CD4-positive, CD25-positive, alpha-beta regulatory T cell (primary cell): ENCODE data around the gene CDH23. TPM values are rescaled to one million over a fixed set of nuclear protein-coding genes. Genes with fewer than 3 reads are reported as not detected.

Experiments used
- ATAC-seq, 2 donors: fragments of 150-1000 bp; cut with Tn5 transposase; one replicate each; pipeline ENCODE4 v1.10.0; 2021; ENCODE audit warnings: low read depth in 2 of 2, moderate number of reproducible peaks in 2 of 2, moderate library complexity in 1 of 2
- DNase-seq, 3 donors: peaks; one replicate each; pipeline versions ENCODE4 v3.0.0 to v3.0.0-alpha.2; 2012 to 2022; ENCODE audit warnings: mixed read lengths in 1 of 3
- H3K27ac ChIP-seq: one replicate; pipeline ENCODE4 v1.7.0; 2013; ENCODE audit warnings: mild to moderate bottlenecking, low read length; ENCODE audit not compliant: insufficient read depth, poor library complexity, severe bottlenecking
- H3K27me3 ChIP-seq: one replicate; pipeline ENCODE4 v1.7.0; 2013; ENCODE audit warnings: low read length; ENCODE audit not compliant: control insufficient read depth, insufficient read depth
- H3K36me3 ChIP-seq: one replicate; pipeline ENCODE4 v1.7.0; 2013; ENCODE audit warnings: mild to moderate bottlenecking, low read length, moderate library complexity; ENCODE audit not compliant: control insufficient read depth, insufficient read depth
- H3K4me1 ChIP-seq: 2 replicates; pipeline ENCODE4 v1.7.0; 2013; ENCODE audit warnings: mild to moderate bottlenecking, low read length; ENCODE audit not compliant: insufficient read depth, control insufficient read depth, poor library complexity, severe bottlenecking
- H3K4me3 ChIP-seq: one replicate; pipeline ENCODE4 v1.7.0; 2013; ENCODE audit warnings: low read depth, mild to moderate bottlenecking, low read length, moderate library complexity
- H3K9me3 ChIP-seq, 2 experiments: 1 replicate in 1 of 2; 2 replicates in 1 of 2; pipeline ENCODE4 v1.7.0; 2013; ENCODE audit warnings: low read length in 2 of 2, mild to moderate bottlenecking in 1 of 2, moderate library complexity in 1 of 2; ENCODE audit not compliant: control insufficient read depth in 2 of 2
- H3K27ac Mint-ChIP-seq, 3 donors: one replicate each; pipeline ENCODE4 v1.8.0; 2020 to 2022; ENCODE audit warnings: mild to moderate bottlenecking in 3 of 3, mixed read lengths in 3 of 3, moderate library complexity in 2 of 3
- H3K27me3 Mint-ChIP-seq: one replicate; pipeline ENCODE4 v1.8.0; 2022; ENCODE audit warnings: mild to moderate bottlenecking, mixed read lengths
- H3K36me3 Mint-ChIP-seq: one replicate; pipeline ENCODE4 v1.8.0; 2020; ENCODE audit warnings: mixed read lengths
- H3K4me1 Mint-ChIP-seq, 4 donors: one replicate each; pipeline ENCODE4 v1.8.0; 2020 to 2022; ENCODE audit warnings: mixed read lengths in 4 of 4, mild to moderate bottlenecking in 1 of 4
- H3K4me3 Mint-ChIP-seq, 4 donors: one replicate each; pipeline ENCODE4 v1.8.0; 2020 to 2022; ENCODE audit warnings: mild to moderate bottlenecking in 4 of 4, mixed read lengths in 4 of 4, moderate library complexity in 3 of 4
- H3K9me3 Mint-ChIP-seq, 7 donors: one replicate each; pipeline ENCODE4 v1.8.0; 2020 to 2022; ENCODE audit warnings: mixed read lengths in 7 of 7, mild to moderate bottlenecking in 3 of 7, moderate library complexity in 2 of 7
- polyA plus RNA-seq, 4 donors: library from polyadenylated mRNA; unstranded; fragments of 300-500 nt; fragmentation: Illumina TruSeq; gene quantifications; one replicate each; pipeline ENCODE4 v1.2.3, GENCODE V29; 2021
- total RNA-seq: library from RNA; stranded (reverse); gene quantifications from one replicate; pipeline ENCODE4 v1.2.3, GENCODE V29; 2022

CDH23 gene
- total and polyA plus RNA-seq, 5 donors from 2014 or later, result 0.17 to 5.6 (median 1.1) TPM

- Mint-ChIP-seq H3K4me3 (no peak overlapping the region), H3K4me1 (peaks cover 0 to 9% (median 1%) of the 10 kb centered on the region in 4 donors), H3K36me3 (no peaks in the 10 kb centered on the region), H3K27ac (no peak overlapping the region), H3K27me3 (peaks cover 5% of the 10 kb centered on the region), H3K9me3 (peaks cover 0 to 6% (median 0%) of the 10 kb centered on the region in 7 donors)
- H3K9me3 ChIP-seq, result no peaks in the 10 kb centered on the region
- ATAC-seq (no peak), DNase-seq (no peak)
- H3K36me3 ChIP-seq, result no peaks in the 10 kb centered on the region
- H3K27me3 ChIP-seq, result no peaks in the 10 kb centered on the region
- H3K27ac ChIP-seq, result no peak overlapping the region
- no peak overlapping the region for H3K4me3 ChIP-seq
- H3K4me1 ChIP-seq, result no peaks in the 10 kb centered on the region
These were observed 131.9 kb downstream of the CDH23 start for GRCh38 chr10:71528371-71529206.

DNA sequence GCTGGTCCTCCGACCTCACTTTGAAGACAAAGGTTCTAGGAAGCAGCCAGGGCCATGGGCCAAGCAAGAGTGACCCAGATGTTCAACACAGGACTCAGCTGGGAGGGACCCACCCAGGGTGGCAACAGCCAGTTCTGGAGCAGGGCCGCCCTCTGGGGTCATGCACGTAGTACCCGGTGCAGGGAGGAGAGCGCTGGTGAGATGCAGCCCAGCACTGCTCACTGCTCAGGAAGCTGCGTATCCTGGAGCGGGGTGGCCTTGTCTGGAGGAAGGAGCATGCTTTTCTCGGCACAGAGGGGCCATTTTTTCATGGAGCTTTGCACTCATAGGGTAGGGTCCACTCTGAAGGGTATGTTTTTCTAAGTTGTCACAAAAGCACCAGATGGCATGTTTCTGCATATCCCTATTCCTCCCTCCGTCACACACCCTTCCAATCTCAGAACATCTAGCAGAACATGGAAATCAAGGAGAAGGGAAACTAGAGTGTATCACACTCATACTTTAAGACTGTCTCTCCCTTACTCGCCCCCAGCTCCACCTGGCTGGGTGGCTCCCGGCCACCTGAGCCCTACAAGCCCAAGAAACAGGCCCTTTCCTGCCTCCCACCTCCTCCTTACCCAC, 132.6 kb downstream of the CDH23 start:
- Mint-ChIP-seq H3K36me3 (no peaks in the 10 kb centered on the region), H3K4me3 (no peak overlapping the region), H3K27me3 (no peaks in the 10 kb centered on the region), H3K9me3 (peaks cover 0 to 6% (median 0%) of the 10 kb centered on the region in 7 donors), H3K4me1 (peaks cover 0 to 9% (median 1%) of the 10 kb centered on the region in 4 donors), H3K27ac (no peak overlapping the region)
- H3K27ac ChIP-seq, result no peak overlapping the region
- no peak for ATAC-seq
- H3K27me3 ChIP-seq, result no peaks in the 10 kb centered on the region
- H3K4me3 ChIP-seq, result no peak overlapping the region
- H3K4me1 ChIP-seq, result no peaks in the 10 kb centered on the region
- DNase-seq, result no peak
- H3K9me3 ChIP-seq, result no peaks in the 10 kb centered on the region
- H3K36me3 ChIP-seq, result no peaks in the 10 kb centered on the region

DNA sequence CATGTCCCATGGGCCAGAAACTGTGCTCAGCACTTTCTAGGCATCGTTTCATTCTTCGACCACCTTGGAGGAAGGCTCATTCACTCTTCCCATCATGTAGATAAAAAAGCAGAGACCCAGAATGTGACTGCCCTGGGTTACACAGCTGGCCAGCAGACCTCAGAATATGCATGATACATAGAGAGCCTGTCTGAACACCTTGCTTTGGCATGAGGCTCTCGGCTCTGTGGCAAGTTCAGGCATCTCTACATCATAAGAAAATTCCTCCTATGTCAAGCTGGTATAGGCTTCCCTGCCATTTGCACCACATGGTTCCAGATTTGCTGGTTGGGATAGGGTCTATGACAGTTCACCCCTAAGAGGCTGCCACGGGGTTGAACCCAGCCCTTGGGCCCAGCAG, 134.1 kb downstream of the CDH23 start:
- Histone ChIP-seq H3K9me3 (no peaks in the 10 kb centered on the region), H3K27me3 (no peaks in the 10 kb centered on the region), H3K4me1 (no peaks in the 10 kb centered on the region), H3K4me3 (no peak overlapping the region), H3K27ac (no peak overlapping the region), H3K36me3 (no peaks in the 10 kb centered on the region)
- no peak overlapping the region for H3K4me3 Mint-ChIP-seq
- no peak for DNase-seq
- no peak overlapping the region for H3K27ac Mint-ChIP-seq
- no peaks in the 10 kb centered on the region for H3K27me3 Mint-ChIP-seq
- H3K4me1 Mint-ChIP-seq, result peaks cover 0 to 9% (median 1%) of the 10 kb centered on the region in 4 donors
- peaks cover 0 to 6% (median 0%) of the 10 kb centered on the region in 7 donors for H3K9me3 Mint-ChIP-seq
- no peaks in the 10 kb centered on the region for H3K36me3 Mint-ChIP-seq
- no peak for ATAC-seq

- Mint-ChIP-seq H3K4me3 (no peak overlapping the region), H3K27ac (no peak overlapping the region), H3K36me3 (no peaks in the 10 kb centered on the region), H3K9me3 (peaks cover 0 to 6% (median 0%) of the 10 kb centered on the region in 7 donors), H3K27me3 (no peaks in the 10 kb centered on the region), H3K4me1 (peaks cover 0 to 9% (median 1%) of the 10 kb centered on the region in 4 donors)
- Histone ChIP-seq H3K27me3 (no peaks in the 10 kb centered on the region), H3K36me3 (no peaks in the 10 kb centered on the region), H3K27ac (no peak overlapping the region), H3K9me3 (no peaks in the 10 kb centered on the region), H3K4me3 (no peak overlapping the region), H3K4me1 (no peaks in the 10 kb centered on the region)
- DNase-seq (peak in 1 of 3 donors; percentile 49), ATAC-seq (peak in 1 of 2 donors; percentile 24)
These were observed 135.0 kb downstream of the CDH23 start for GRCh38 chr10:71531485-71532446.

- Histone ChIP-seq H3K4me3 (no peak overlapping the region), H3K36me3 (no peaks in the 10 kb centered on the region), H3K9me3 (no peaks in the 10 kb centered on the region), H3K4me1 (no peaks in the 10 kb centered on the region), H3K27me3 (no peaks in the 10 kb centered on the region), H3K27ac (no peak overlapping the region)
- Mint-ChIP-seq H3K27ac (no peak overlapping the region), H3K36me3 (no peaks in the 10 kb centered on the region), H3K27me3 (no peaks in the 10 kb centered on the region), H3K9me3 (peaks cover 0 to 6% (median 0%) of the 10 kb centered on the region in 7 donors), H3K4me1 (peaks cover 0 to 9% (median 1%) of the 10 kb centered on the region in 4 donors), H3K4me3 (no peak overlapping the region)
- ATAC-seq (no peak), DNase-seq (no peak)
These were observed 136.2 kb downstream of the CDH23 start for GRCh38 chr10:71532878-71533277.

DNA sequence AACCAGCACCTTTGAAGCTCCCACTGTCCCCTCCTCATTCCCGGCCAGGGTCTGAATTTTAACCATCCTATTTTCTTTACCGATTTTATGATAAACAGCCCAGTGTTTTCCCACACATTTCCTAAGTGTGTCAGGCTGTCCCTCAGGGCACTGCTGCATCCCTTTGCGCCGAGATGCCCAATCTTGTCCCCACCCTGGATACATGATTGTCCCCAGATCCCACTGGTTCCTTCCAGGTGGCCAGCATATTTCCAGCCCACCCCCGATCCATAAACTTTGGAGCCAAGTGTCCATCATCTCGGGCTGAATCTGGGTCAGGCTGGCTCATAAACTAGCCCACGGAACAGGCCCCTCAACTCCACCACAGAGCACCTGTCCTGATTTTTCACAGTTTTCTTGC, 137.2 kb downstream of the CDH23 start:
- no peak overlapping the region for H3K27ac ChIP-seq
- ATAC-seq, result no peak

DNA sequence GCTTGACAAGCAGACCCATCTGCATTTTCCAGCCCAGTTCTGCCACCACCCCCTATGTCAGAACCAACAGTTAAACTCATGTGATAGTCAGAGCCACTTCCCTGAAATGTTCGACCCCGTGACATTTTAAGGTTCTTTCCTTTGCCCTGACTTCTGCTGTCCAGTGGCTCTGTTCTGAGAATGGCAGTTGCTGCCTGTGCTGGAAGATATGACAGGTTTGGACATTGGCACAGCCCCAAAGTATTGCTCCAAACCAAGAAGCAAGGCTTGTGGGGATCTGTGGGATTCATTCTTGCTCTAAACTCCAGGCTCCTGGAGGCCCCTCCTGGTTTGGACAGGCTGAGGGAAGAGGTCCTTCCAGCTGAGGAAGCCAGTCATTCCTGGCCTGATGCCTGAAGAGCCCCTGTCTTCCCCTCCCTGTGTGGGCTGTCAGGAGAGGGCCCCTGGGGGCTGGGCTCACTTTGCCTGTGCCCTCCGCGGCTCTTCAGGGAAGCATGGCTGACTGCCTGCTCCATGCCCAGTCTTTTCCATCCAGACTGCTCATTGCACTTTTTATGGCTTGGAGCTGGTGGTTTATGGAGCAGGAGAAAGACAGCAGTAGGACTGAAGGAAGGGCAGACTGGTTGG, 138.0 kb downstream of the CDH23 start:
- no peak overlapping the region for H3K27ac ChIP-seq
- H3K36me3 ChIP-seq, result no peaks in the 10 kb centered on the region
- H3K27me3 Mint-ChIP-seq, result no peaks in the 10 kb centered on the region
- peaks cover 0 to 3% (median 0%) of the 10 kb centered on the region in 7 donors for H3K9me3 Mint-ChIP-seq
- no peak overlapping the region for H3K27ac Mint-ChIP-seq
- ATAC-seq (no peak), DNase-seq (no peak)
- H3K4me3 Mint-ChIP-seq, result no peak overlapping the region
- H3K36me3 Mint-ChIP-seq, result no peaks in the 10 kb centered on the region
- peaks cover 0 to 9% (median 1%) of the 10 kb centered on the region in 4 donors for H3K4me1 Mint-ChIP-seq
- no peaks in the 10 kb centered on the region for H3K9me3 ChIP-seq
- H3K27me3 ChIP-seq, result no peaks in the 10 kb centered on the region
- no peak overlapping the region for H3K4me3 ChIP-seq
- H3K4me1 ChIP-seq, result no peaks in the 10 kb centered on the region

More for the DNA sequence above, 137.2 kb downstream of the CDH23 start:
- no peak overlapping the region for H3K27ac Mint-ChIP-seq
- DNase-seq, result no peak
- H3K4me3 Mint-ChIP-seq, result no peak overlapping the region
- H3K36me3 ChIP-seq, result no peaks in the 10 kb centered on the region
- H3K27me3 ChIP-seq, result no peaks in the 10 kb centered on the region
- no peaks in the 10 kb centered on the region for H3K9me3 ChIP-seq
- peaks cover 0 to 3% (median 0%) of the 10 kb centered on the region in 7 donors for H3K9me3 Mint-ChIP-seq
- no peaks in the 10 kb centered on the region for H3K27me3 Mint-ChIP-seq
- H3K4me1 ChIP-seq, result no peaks in the 10 kb centered on the region
- H3K4me3 ChIP-seq, result no peak overlapping the region
- H3K4me1 Mint-ChIP-seq, result peaks cover 0 to 9% (median 1%) of the 10 kb centered on the region in 4 donors
- H3K36me3 Mint-ChIP-seq, result no peaks in the 10 kb centered on the region
